ENCODE data around the gene NOCT. TPM values are rescaled to one million over a fixed set of nuclear protein-coding genes. Genes with fewer than 3 reads are reported as not detected.

Gene NOCT
- total and polyA plus RNA-seq, 2 donors (not counting 3 experiments of a cell fraction or from before 2014, with no cell fraction given) = 7.6 to 20.1 TPM

GRCh38 chr4:138976526-138976925 lies 39.1 kb upstream of the NOCT start:
- CTCF ChIA-PET = interaction anchor here (1.2 kb wide), 1 partner anchor 54 kb away, joined by 4 read pairs; no protein-coding TSS in a partner anchor
- H3K36me3 ChIP-seq (ENCODE audit: control insufficient read depth in 2 of 2, extremely low read depth in 1 of 2, insufficient read depth in 2 of 2, low read length in 2 of 2) = no peaks in the 10 kb centered on the region
- intact Hi-C loops (cut with micrococcal nuclease) = no loop called here
- FAIRE-seq (no peak), DNase-seq (ENCODE audit: low read depth, low spot score) (no peak)
- no peak overlapping the region for H2AFZ ChIP-seq (ENCODE audit: low read depth, low read length)
- H3K4me1 ChIP-seq (ENCODE audit: control insufficient read depth, extremely low read depth, insufficient read depth, low read length) = peaks cover 6% of the 10 kb centered on the region
- H3K79me2 ChIP-seq (ENCODE audit: control insufficient read depth, insufficient read depth, low read length) = no peaks in the 10 kb centered on the region
- no peak overlapping the region for H3K4me2 ChIP-seq (ENCODE audit: insufficient read depth, low read length)
- H3K9me1 ChIP-seq (replicated peaks; ENCODE audit: control insufficient read depth, extremely low read depth, insufficient read depth, low read length) = no peaks in the 10 kb centered on the region
- H3K27ac ChIP-seq (ENCODE audit: insufficient read depth, low read depth, low read length) = no peak overlapping the region
- H3K9me3 ChIP-seq (replicated peaks; ENCODE audit: control insufficient read depth, insufficient read depth, low read length) = no peaks in the 10 kb centered on the region
- no peak overlapping the region for H3K4me3 ChIP-seq (replicated peaks in 1 of 3; ENCODE audit: insufficient read depth in 1 of 3, low read depth in 1 of 3, low read length in 3 of 3)
- H3K27me3 ChIP-seq (ENCODE audit: control insufficient read depth in 2 of 2, insufficient read depth in 2 of 2, low read length in 2 of 2) = no peaks in the 10 kb centered on the region
- H4K20me1 ChIP-seq (replicated peaks; ENCODE audit: control insufficient read depth, extremely low read depth, insufficient read depth, low read length) = no peaks in the 10 kb centered on the region
- no peak overlapping the region for H3K9ac ChIP-seq (replicated peaks; ENCODE audit: extremely low read depth, insufficient read depth, low read length)
- TF ChIP-seq POLR2A (IDR thresholded peaks at IDR 0.05; ENCODE audit: low read depth, low read length) = no peak
- TF ChIP-seq MAX (IDR thresholded peaks at IDR 0.05; ENCODE audit: insufficient read depth, insufficient read length) = no peak
- no peak for TF ChIP-seq FOS (IDR thresholded peaks at IDR 0.05; ENCODE audit: borderline replicate concordance, insufficient read depth, low read length)
- TF ChIP-seq GATA2 (IDR thresholded peaks at IDR 0.05; ENCODE audit: insufficient read depth, insufficient read length, low read depth, low read length) = no peak
- TF ChIP-seq MYC (IDR thresholded peaks at IDR 0.05; ENCODE audit: low read depth, low read length) = no peak
- TF ChIP-seq EZH2 (IDR thresholded peaks at IDR 0.05; ENCODE audit: borderline replicate concordance, low read depth, low read length, severe bottlenecking) = no peak
- TF ChIP-seq, protein P1, sequence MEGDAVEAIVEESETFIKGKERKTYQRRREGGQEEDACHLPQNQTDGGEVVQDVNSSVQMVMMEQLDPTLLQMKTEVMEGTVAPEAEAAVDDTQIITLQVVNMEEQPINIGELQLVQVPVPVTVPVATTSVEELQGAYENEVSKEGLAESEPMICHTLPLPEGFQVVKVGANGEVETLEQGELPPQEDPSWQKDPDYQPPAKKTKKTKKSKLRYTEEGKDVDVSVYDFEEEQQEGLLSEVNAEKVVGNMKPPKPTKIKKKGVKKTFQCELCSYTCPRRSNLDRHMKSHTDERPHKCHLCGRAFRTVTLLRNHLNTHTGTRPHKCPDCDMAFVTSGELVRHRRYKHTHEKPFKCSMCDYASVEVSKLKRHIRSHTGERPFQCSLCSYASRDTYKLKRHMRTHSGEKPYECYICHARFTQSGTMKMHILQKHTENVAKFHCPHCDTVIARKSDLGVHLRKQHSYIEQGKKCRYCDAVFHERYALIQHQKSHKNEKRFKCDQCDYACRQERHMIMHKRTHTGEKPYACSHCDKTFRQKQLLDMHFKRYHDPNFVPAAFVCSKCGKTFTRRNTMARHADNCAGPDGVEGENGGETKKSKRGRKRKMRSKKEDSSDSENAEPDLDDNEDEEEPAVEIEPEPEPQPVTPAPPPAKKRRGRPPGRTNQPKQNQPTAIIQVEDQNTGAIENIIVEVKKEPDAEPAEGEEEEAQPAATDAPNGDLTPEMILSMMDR (IDR thresholded peaks at IDR 0.05; ENCODE audit: extremely low read depth in 1 of 2, insufficient read depth in 1 of 2, low read depth in 1 of 2, low read length in 2 of 2) = no peak
- TF ChIP-seq POLR2AphosphoS5 (IDR thresholded peaks at IDR 0.05; ENCODE audit: insufficient read depth, low read depth, low read length) = no peak
- no peak for TF ChIP-seq JUN (IDR thresholded peaks at IDR 0.05; ENCODE audit: borderline replicate concordance, insufficient read depth, insufficient read length, low read depth)
- dilution Hi-C loops (cut with MboI; ENCODE audit: extremely low pct_ligation_motif_present, low sequenced_read_pairs) = no loop called here
- no TSS peak for BruUV-seq (replicated peaks)
- POLR2A ChIA-PET = no interaction called here

Measured in endothelial cell of umbilical vein (primary cell).